Peyer's patch (tissue), 4 donors: ENCODE data around the gene SEMA4C. TPM values are rescaled to one million over a fixed set of nuclear protein-coding genes. Genes with fewer than 3 reads are reported as not detected.

ENCODE experiments used
- DNase-seq, 3 donors: peaks; one replicate each; pipeline ENCODE4 v3.0.0-alpha.2; 2017 to 2019
- H3K27ac ChIP-seq, 4 donors: fragments of 200-600 bp; sonication (generic); one replicate each; pipeline ENCODE4 v1.5.1; 2016 to 2019
- H3K27me3 ChIP-seq, 2 donors: fragments of 200-600 bp; sonication (generic); one replicate each; pipeline ENCODE4 v1.5.1; 2019
- H3K36me3 ChIP-seq, 3 donors: fragments of 200-600 bp; sonication (generic); one replicate each; pipeline ENCODE4 v1.5.1; 2016 to 2019
- H3K4me1 ChIP-seq, 4 donors: fragments of 200-600 bp; sonication (generic); one replicate each; pipeline ENCODE4 v1.5.1; 2016 to 2019
- H3K4me3 ChIP-seq, 4 donors: fragments of 200-600 bp; sonication (generic); 1 replicate in 3 of 4; 2 replicates in 1 of 4; pipeline ENCODE4 v1.5.1; 2016 to 2019; ENCODE audit warnings: mild to moderate bottlenecking in 1 of 4
- H3K9me3 ChIP-seq, 4 donors: fragments of 200-600 bp; sonication (generic); one replicate each; pipeline ENCODE4 v1.5.1; 2016 to 2019; ENCODE audit warnings: mild to moderate bottlenecking in 1 of 4
- CTCF ChIP-seq, 6 experiments: fragments of 450-650 bp in 4 of 6; fragments of 200-600 bp in 2 of 6; sonication (generic) in 1 of 6; IDR thresholded peaks; one replicate each; pipeline ENCODE4 v1.5.1; 2017 to 2019; ENCODE audit warnings: antibody characterized with exemption in 6 of 6, mild to moderate bottlenecking in 3 of 6, moderate library complexity in 1 of 6
- POLR2A ChIP-seq, 2 donors: fragments of 450-650 bp; IDR thresholded peaks; one replicate each; pipeline ENCODE4 v1.5.1; 2017; ENCODE audit warnings: antibody characterized with exemption in 2 of 2, mild to moderate bottlenecking in 2 of 2, moderate library complexity in 2 of 2
- total RNA-seq, 4 donors: library from RNA; depleted of rRNA; stranded (reverse); fragments of >200 nt; gene quantifications; one replicate each; pipeline ENCODE4 v1.1.0, GENCODE V29; 2016

Gene SEMA4C
- total RNA-seq, 4 donors from 2014 or later, result 4.2 to 19.0 (median 13.9) TPM

DNA sequence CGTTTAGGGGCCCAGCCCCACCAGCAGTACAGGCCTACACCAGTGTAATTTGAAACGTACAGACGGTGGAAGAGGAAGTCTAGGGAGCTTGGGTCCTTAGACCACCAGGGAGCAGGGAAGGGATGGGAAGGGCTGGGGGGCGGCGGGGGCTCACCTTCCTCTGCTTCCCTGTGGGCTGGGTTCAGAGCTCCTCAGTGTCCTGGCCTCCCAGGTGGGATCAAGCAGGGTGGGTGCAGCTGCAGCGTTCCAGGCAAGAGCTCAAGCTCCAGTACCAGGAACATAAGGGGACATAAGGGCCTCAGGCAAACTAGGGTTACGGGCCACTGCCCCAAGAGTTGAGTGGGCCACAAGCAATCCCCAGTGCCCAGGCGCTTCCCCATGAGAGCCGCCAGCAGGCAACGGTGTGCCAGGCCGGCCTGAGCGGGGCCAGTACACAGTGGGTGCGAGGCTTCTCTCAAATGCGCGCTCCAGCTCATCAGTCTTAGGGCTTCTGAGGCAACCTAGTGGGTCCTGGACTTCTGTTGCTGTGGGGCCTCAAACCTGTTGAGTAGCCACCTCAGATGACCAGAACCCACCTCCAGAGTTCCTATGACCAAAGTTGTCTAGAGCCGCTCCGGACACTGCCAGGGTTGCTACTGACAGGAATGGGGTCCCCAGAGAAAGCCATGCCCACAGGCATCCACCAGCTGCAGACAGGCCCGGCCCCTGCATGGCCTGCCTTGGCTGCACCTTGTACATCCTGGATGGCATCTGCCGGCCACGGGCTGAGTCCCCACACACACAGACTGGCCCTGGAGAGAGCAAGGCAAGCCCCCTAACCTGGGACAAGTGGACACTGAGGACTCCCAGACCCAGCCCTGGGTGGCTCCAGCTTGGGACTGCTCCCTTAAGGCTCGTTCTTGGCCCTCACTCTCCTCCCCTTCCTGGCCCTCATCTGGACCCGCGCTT is 31.3 kb downstream of the SEMA4C start:
- H3K27ac ChIP-seq, result peak overlapping the region in 2 of 4 donors; percentile 4 to 71
- DNase-seq, result no peak
- H3K4me3 ChIP-seq, result peak overlapping the region in 1 of 4 donors; percentile 41
- H3K36me3 ChIP-seq, result peaks cover 0 to 22% (median 0%) of the 10 kb centered on the region in 3 donors
- no peak for TF ChIP-seq POLR2A (IDR thresholded peaks at IDR 0.05)
- TF ChIP-seq CTCF (IDR thresholded peaks at IDR 0.05), result no peak
- H3K4me1 ChIP-seq, result peaks cover 0 to 14% (median 7%) of the 10 kb centered on the region in 4 donors
- no peaks in the 10 kb centered on the region for H3K9me3 ChIP-seq
- no peaks in the 10 kb centered on the region for H3K27me3 ChIP-seq

DNA sequence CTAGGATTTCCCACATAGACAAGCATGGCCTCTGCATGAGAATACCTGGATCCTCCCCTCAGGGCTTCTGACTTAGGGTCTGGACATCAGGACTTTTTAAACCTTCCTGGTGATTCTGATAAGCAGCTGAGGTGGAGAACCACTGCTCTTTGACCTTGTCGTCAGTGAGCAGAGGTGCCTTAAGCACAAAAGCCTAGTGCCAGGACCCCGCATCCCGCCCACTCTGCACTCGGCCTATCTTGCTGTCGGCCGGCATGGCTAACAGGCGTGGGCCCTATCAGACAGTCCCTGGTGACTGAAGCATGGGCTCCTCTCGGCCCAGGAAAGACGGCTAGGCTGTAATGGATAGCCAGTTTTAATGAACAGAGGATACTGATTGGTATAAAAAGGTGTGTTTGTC is 32.3 kb downstream of the SEMA4C start:
- no peaks in the 10 kb centered on the region for H3K27me3 ChIP-seq
- no peak overlapping the region for H3K27ac ChIP-seq
- DNase-seq, result no peak
- H3K36me3 ChIP-seq, result peaks cover 0 to 30% (median 0%) of the 10 kb centered on the region in 3 donors
- H3K4me1 ChIP-seq, result peaks cover 0 to 16% (median 9%) of the 10 kb centered on the region in 4 donors
- TF ChIP-seq CTCF (IDR thresholded peaks at IDR 0.05), result no peak
- TF ChIP-seq POLR2A (IDR thresholded peaks at IDR 0.05), result no peak
- H3K4me3 ChIP-seq, result no peak overlapping the region
- no peaks in the 10 kb centered on the region for H3K9me3 ChIP-seq

GRCh38 chr2:96835830-96836229 is 34.0 kb downstream of the SEMA4C start:
- Histone ChIP-seq H3K36me3 (peaks cover 0 to 47% (median 0%) of the 10 kb centered on the region in 3 donors), H3K27me3 (no peaks in the 10 kb centered on the region), H3K27ac (no peak overlapping the region), H3K4me1 (peaks cover 0 to 16% (median 9%) of the 10 kb centered on the region in 4 donors), H3K4me3 (no peak overlapping the region), H3K9me3 (no peaks in the 10 kb centered on the region)
- no peak for DNase-seq
- TF ChIP-seq CTCF (IDR thresholded peaks at IDR 0.05) (no peak), POLR2A (IDR thresholded peaks at IDR 0.05) (no peak)

GRCh38 chr2:96832754-96833507 is 36.9 kb downstream of the SEMA4C start:
- peak in 2 of 3 donors; percentile 72 to 76 for DNase-seq
- peak overlapping the region in 3 of 4 donors; percentile 9 to 50 (median 20) for H3K27ac ChIP-seq
- H3K36me3 ChIP-seq, result peaks cover 0 to 70% (median 0%) of the 10 kb centered on the region in 3 donors
- H3K9me3 ChIP-seq, result no peaks in the 10 kb centered on the region
- H3K27me3 ChIP-seq, result no peaks in the 10 kb centered on the region
- H3K4me1 ChIP-seq, result peaks cover 0 to 8% (median 0%) of the 10 kb centered on the region in 4 donors
- TF ChIP-seq POLR2A (IDR thresholded peaks at IDR 0.05), result no peak
- TF ChIP-seq CTCF (IDR thresholded peaks at IDR 0.05), result no peak
- no peak overlapping the region for H3K4me3 ChIP-seq

DNA sequence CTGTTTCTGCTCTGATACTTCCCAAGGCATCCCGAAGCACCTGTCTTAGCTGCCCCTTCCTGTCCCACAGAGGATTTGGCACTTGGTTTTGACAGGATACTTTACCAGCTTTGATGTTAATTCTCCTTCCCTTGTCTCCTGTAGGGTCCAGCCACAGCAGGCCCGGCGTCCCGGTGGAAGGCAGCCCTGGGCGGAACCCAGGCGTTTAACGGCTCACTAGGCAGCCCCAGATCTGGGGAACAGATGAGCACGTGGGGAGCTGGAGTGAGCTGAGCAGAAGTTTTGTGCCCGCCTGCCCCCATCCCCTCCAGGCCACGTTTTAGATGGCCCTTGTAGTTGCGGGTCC is 37.5 kb downstream of the SEMA4C start:
- peaks cover 0 to 70% (median 0%) of the 10 kb centered on the region in 3 donors for H3K36me3 ChIP-seq
- H3K9me3 ChIP-seq, result no peaks in the 10 kb centered on the region

More for the DNA sequence above, 37.5 kb downstream of the SEMA4C start:
- DNase-seq, result no peak
- H3K4me3 ChIP-seq, result no peak overlapping the region
- no peaks in the 10 kb centered on the region for H3K27me3 ChIP-seq
- no peak for TF ChIP-seq POLR2A (IDR thresholded peaks at IDR 0.05)
- TF ChIP-seq CTCF (IDR thresholded peaks at IDR 0.05), result no peak
- H3K27ac ChIP-seq, result peak overlapping the region in 2 of 4 donors; percentile 9 to 50
- peaks cover 0 to 8% (median 0%) of the 10 kb centered on the region in 4 donors for H3K4me1 ChIP-seq
